Hepatocyte (in vitro differentiated cells): ENCODE results near the gene TTC28.

Experiments
- EZH2 ChIP-seq: fragments of 200-600 bp; sonication (generic); IDR thresholded peaks from 2 replicates; pipeline ENCODE4 v1.6.1; 2016; ENCODE audit warnings: antibody characterized with exemption, mild to moderate bottlenecking, borderline replicate concordance
- EZH2phosphoT487 ChIP-seq: fragments of 200-600 bp; sonication (generic); IDR thresholded peaks from one replicate; pipeline ENCODE4 v1.6.1; 2018; ENCODE audit warnings: antibody characterized with exemption, mild to moderate bottlenecking, low read depth, moderate library complexity; ENCODE audit not compliant: unreplicated experiment, severe bottlenecking
- TF ChIP-seq, protein P1 (sequence below): fragments of 200-600 bp; sonication (generic); IDR thresholded peaks from 2 replicates; pipeline ENCODE4 v1.5.1; 2016; ENCODE audit warnings: antibody characterized with exemption, mild to moderate bottlenecking; ENCODE audit not compliant: poor library complexity

GRCh38 chr22:28077166-28077565 is 602.5 kb downstream of the TTC28 start:
- TF ChIP-seq, protein P1, sequence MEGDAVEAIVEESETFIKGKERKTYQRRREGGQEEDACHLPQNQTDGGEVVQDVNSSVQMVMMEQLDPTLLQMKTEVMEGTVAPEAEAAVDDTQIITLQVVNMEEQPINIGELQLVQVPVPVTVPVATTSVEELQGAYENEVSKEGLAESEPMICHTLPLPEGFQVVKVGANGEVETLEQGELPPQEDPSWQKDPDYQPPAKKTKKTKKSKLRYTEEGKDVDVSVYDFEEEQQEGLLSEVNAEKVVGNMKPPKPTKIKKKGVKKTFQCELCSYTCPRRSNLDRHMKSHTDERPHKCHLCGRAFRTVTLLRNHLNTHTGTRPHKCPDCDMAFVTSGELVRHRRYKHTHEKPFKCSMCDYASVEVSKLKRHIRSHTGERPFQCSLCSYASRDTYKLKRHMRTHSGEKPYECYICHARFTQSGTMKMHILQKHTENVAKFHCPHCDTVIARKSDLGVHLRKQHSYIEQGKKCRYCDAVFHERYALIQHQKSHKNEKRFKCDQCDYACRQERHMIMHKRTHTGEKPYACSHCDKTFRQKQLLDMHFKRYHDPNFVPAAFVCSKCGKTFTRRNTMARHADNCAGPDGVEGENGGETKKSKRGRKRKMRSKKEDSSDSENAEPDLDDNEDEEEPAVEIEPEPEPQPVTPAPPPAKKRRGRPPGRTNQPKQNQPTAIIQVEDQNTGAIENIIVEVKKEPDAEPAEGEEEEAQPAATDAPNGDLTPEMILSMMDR: no peak
- TF ChIP-seq EZH2 (no peak), EZH2phosphoT487 (no peak)
